ENCODE measurements around the gene VSTM2A. TPM values are rescaled to one million over a fixed set of nuclear protein-coding genes. Genes with fewer than 3 reads are reported as not detected.

Gene VSTM2A
- total RNA-seq, 1 donor from 2014 or later = not detected

DNA sequence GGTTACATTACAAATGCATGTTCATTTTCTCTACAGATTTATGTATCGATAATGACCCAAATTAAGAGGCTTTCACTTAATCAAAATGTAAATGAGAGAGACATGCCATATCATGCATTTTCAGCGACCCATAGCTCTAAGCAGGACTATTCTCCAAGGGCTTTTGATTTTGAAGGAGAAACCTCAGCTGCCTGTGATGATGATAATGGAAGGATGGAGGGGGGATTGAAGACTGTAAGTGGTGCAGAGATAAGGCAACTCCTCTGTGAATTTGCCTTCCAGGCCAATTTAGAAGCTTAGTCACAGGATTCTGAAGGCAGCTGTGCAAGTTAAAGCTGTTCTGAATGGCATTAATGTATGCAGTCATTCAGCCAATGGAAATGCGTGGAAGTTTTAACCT lies 8.3 kb downstream of the VSTM2A start:
- no peaks in the 10 kb centered on the region for H3K9me3 Mint-ChIP-seq
- peaks cover 5% of the 10 kb centered on the region for H3K27me3 Mint-ChIP-seq
- ChIA-PET CTCF (no interaction called here), POLR2A (no interaction called here)
- H3K4me3 Mint-ChIP-seq = no peak overlapping the region
- no peak for DNase-seq
- no peak for ATAC-seq (ENCODE audit: low read depth)
- intact Hi-C loops (cut with micrococcal nuclease) = no loop called here
- TF ChIP-seq, protein P1, sequence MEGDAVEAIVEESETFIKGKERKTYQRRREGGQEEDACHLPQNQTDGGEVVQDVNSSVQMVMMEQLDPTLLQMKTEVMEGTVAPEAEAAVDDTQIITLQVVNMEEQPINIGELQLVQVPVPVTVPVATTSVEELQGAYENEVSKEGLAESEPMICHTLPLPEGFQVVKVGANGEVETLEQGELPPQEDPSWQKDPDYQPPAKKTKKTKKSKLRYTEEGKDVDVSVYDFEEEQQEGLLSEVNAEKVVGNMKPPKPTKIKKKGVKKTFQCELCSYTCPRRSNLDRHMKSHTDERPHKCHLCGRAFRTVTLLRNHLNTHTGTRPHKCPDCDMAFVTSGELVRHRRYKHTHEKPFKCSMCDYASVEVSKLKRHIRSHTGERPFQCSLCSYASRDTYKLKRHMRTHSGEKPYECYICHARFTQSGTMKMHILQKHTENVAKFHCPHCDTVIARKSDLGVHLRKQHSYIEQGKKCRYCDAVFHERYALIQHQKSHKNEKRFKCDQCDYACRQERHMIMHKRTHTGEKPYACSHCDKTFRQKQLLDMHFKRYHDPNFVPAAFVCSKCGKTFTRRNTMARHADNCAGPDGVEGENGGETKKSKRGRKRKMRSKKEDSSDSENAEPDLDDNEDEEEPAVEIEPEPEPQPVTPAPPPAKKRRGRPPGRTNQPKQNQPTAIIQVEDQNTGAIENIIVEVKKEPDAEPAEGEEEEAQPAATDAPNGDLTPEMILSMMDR (IDR thresholded peaks at IDR 0.05) = no peak
- no peak overlapping the region for H3K27ac Mint-ChIP-seq
- no peaks in the 10 kb centered on the region for H3K36me3 Mint-ChIP-seq (ENCODE audit: low read depth)
- H3K4me1 Mint-ChIP-seq = no peaks in the 10 kb centered on the region

DNA sequence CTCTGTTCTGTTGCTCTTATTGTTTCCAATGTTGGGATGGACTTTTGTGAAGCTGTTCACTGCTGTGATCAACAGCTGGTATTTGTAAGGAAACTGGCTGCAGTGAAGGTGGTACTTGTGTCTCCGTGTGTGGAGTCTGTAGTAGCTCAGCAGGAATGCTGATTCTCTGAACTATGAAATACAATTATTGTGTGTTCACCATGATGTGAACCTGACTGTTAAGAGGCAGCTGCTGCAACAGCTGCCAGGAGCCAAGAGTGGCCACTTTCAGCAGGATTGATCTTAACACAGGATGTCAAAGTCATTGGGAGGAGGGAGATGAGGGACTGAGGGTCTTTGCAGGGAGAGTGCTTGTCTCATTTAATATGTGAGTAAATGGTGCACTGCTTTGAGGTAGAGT lies 13.9 kb downstream of the VSTM2A start:
- ChIA-PET CTCF (no interaction called here), POLR2A (no interaction called here)
- no peak for DNase-seq
- no peaks in the 10 kb centered on the region for H3K27me3 Mint-ChIP-seq
- no peaks in the 10 kb centered on the region for H3K4me1 Mint-ChIP-seq
- intact Hi-C loops (cut with micrococcal nuclease) = no loop called here
- H3K4me3 Mint-ChIP-seq = no peak overlapping the region
- ATAC-seq (ENCODE audit: low read depth) = no peak
- no peaks in the 10 kb centered on the region for H3K36me3 Mint-ChIP-seq (ENCODE audit: low read depth)
- no peak overlapping the region for H3K27ac Mint-ChIP-seq
- TF ChIP-seq, protein P1 (IDR thresholded peaks at IDR 0.05) = no peak
- no peaks in the 10 kb centered on the region for H3K9me3 Mint-ChIP-seq

DNA sequence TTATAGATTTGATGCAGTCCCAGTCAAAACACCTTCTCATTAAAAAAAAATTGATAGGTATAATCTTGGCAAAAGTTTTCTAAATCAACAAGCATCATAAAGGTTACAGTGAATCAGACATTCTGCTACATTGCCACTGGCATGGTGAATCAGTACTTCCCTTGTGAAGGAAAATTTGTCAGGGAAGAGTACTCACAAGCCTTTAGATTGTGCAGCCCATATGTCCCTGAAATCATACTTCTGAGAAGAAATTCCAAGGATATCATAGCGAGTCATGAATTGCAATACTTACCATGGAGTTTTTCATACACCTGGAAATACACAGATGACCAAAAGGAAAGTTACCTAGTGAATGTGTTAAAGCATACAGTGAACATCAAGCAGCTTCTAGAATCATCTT lies 17.2 kb downstream of the VSTM2A start:
- TF ChIP-seq, protein P1 (IDR thresholded peaks at IDR 0.05) = no peak
- ChIA-PET POLR2A (no interaction called here), CTCF (no interaction called here)
- DNase-seq (no peak), ATAC-seq (ENCODE audit: low read depth) (no peak)
- Mint-ChIP-seq H3K4me1 (no peaks in the 10 kb centered on the region), H3K27ac (no peak overlapping the region), H3K36me3 (ENCODE audit: low read depth) (no peaks in the 10 kb centered on the region), H3K27me3 (no peaks in the 10 kb centered on the region), H3K9me3 (no peaks in the 10 kb centered on the region), H3K4me3 (no peak overlapping the region)
- intact Hi-C loops (cut with micrococcal nuclease) = no loop called here

- POLR2A ChIA-PET = no interaction called here
- no peak for DNase-seq
- Mint-ChIP-seq H3K27me3 (no peaks in the 10 kb centered on the region), H3K9me3 (no peaks in the 10 kb centered on the region), H3K36me3 (ENCODE audit: low read depth) (no peaks in the 10 kb centered on the region), H3K4me1 (no peaks in the 10 kb centered on the region), H3K4me3 (no peak overlapping the region), H3K27ac (no peak overlapping the region)
- no peak for ATAC-seq (ENCODE audit: low read depth)
- CTCF ChIA-PET = no interaction called here
- intact Hi-C loops (cut with micrococcal nuclease) = no loop called here
- TF ChIP-seq, protein P1 (IDR thresholded peaks at IDR 0.05) = no peak
Measured at GRCh38 chr7:54560198-54560597, 18.0 kb downstream of the VSTM2A start.

DNA sequence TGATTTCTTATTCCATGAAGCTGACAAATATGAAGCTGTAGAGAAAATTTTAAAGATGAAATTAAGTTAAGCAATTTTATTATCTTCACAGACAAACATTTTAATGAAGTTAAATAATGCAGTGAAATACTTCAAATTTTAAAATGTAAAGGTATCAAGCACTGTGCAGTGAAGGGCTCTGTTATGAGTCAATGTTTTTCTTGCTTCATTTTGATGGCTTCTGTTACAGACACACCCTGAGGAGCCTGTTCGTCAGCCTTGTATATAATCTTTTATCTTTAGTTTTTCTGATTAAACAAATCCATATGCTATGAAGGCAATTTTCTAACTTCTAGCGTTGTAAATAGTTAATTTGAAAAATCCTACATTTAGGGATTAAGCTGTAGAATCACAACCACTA lies 18.5 kb downstream of the VSTM2A start:
- POLR2A ChIA-PET = no interaction called here
- Mint-ChIP-seq H3K27me3 (no peaks in the 10 kb centered on the region), H3K27ac (no peak overlapping the region), H3K36me3 (ENCODE audit: low read depth) (no peaks in the 10 kb centered on the region), H3K9me3 (no peaks in the 10 kb centered on the region), H3K4me3 (no peak overlapping the region), H3K4me1 (no peaks in the 10 kb centered on the region)
- intact Hi-C loops (cut with micrococcal nuclease) = no loop called here
- CTCF ChIA-PET = no interaction called here
- no peak for DNase-seq
- TF ChIP-seq, protein P1 (IDR thresholded peaks at IDR 0.05) = no peak
- no peak for ATAC-seq (ENCODE audit: low read depth)

Data from activated B cell treated with CpG ODN at 0.5 μM for 24 hours (primary cell).